Mesothelial cell of epicardium (in vitro differentiated cells): ENCODE data around the gene CTU1. TPM values are rescaled to one million over a fixed set of nuclear protein-coding genes. Genes with fewer than 3 reads are reported as not detected.

Experiments
- DNase-seq, 2 experiments: peaks; one replicate each; pipeline ENCODE4 v3.0.0; 2021; ENCODE audit warnings: low spot score in 2 of 2; ENCODE audit not compliant: unreplicated experiment in 2 of 2
- H3K27ac Mint-ChIP-seq: 2 replicates; pipeline ENCODE4 v1.8.0; 2021; ENCODE audit warnings: mixed read lengths
- H3K27me3 Mint-ChIP-seq: 2 replicates; pipeline ENCODE4 v1.8.0; 2021; ENCODE audit warnings: low read depth, mixed read lengths
- H3K36me3 Mint-ChIP-seq: 2 replicates; pipeline ENCODE4 v1.8.0; 2021; ENCODE audit warnings: mixed read lengths
- H3K4me1 Mint-ChIP-seq: 2 replicates; pipeline ENCODE4 v1.8.0; 2021; ENCODE audit warnings: mixed read lengths
- H3K4me3 Mint-ChIP-seq: 2 replicates; pipeline ENCODE4 v1.8.0; 2021; ENCODE audit warnings: mild to moderate bottlenecking, moderate library complexity, mixed read lengths
- H3K9me3 Mint-ChIP-seq: 2 replicates; pipeline ENCODE4 v1.8.0; 2021; ENCODE audit warnings: mixed read lengths
- CTCF ChIP-seq: fragments of 200-600 bp; sonication (generic); IDR thresholded peaks from one replicate; pipeline ENCODE4 v1.5.0; 2021; ENCODE audit warnings: antibody characterized with exemption; ENCODE audit not compliant: unreplicated experiment
- total RNA-seq: library from RNA; stranded (reverse); gene quantifications from 3 replicates; pipeline ENCODE4 v1.2.1, GENCODE V29; 2021

The CTU1 gene
- total RNA-seq, 1 donor from 2014 or later: 7.7 TPM

- H3K4me1 Mint-ChIP-seq: no peaks in the 10 kb centered on the region
- no peak overlapping the region for H3K27ac Mint-ChIP-seq
- no peak for DNase-seq
- H3K27me3 Mint-ChIP-seq: peaks cover 35% of the 10 kb centered on the region
- no peaks in the 10 kb centered on the region for H3K36me3 Mint-ChIP-seq
- no peak for TF ChIP-seq CTCF
- H3K9me3 Mint-ChIP-seq: no peaks in the 10 kb centered on the region
- no peak overlapping the region for H3K4me3 Mint-ChIP-seq
Measured at GRCh38 chr19:51079481-51080110, 28.6 kb downstream of the CTU1 start.

DNA sequence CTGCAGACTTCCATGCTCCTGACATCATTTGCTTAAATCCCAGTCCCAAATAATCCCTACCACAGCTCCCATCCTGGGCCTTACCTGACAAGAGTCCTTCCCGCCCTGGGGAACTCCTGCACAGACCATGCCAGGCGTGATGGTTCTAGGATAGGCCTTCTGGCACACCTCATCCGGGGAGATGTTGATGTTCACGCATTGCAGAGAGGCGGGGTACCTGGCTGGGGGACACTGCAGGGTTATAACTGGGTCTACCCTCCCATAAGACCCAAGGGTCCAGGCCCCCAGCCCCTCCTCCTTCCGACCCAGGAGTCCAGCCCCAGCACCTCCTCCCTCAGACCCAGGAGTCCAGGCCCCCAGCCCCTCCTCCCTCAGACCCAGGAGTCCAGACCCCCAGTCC, 29.5 kb downstream of the CTU1 start:
- no peak for DNase-seq
- peaks cover 29% of the 10 kb centered on the region for H3K27me3 Mint-ChIP-seq
- no peak overlapping the region for H3K4me3 Mint-ChIP-seq
- no peaks in the 10 kb centered on the region for H3K36me3 Mint-ChIP-seq
- H3K4me1 Mint-ChIP-seq: no peaks in the 10 kb centered on the region
- no peak overlapping the region for H3K27ac Mint-ChIP-seq
- TF ChIP-seq CTCF: no peak
- H3K9me3 Mint-ChIP-seq: peaks cover 8% of the 10 kb centered on the region

DNA sequence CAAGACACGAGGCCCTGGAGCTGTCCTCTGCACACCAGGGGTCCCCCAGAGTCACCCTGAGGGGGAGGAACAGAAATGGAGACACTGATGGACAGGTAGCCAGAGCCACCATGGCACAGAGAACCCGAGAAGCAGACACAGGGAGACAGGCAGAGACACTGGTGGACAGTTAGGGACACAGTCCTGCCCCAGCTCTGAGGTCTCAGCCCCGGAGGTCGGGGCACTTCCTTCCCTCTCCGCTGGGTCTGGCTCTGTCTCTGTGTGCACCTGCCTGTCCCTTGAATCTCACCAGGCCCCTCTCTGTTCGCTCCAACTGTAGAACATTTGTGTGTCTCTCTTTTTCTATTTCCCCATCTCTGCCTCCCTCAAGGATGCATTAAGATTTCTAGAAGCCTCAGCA, 30.1 kb downstream of the CTU1 start:
- Mint-ChIP-seq H3K36me3 (no peaks in the 10 kb centered on the region), H3K27me3 (peaks cover 23% of the 10 kb centered on the region), H3K27ac (no peak overlapping the region)

GRCh38 chr19:51076631-51077213, 31.5 kb downstream of the CTU1 start:
- H3K27me3 Mint-ChIP-seq: peaks cover 10% of the 10 kb centered on the region
- H3K4me3 Mint-ChIP-seq: no peak overlapping the region
- DNase-seq: no peak
- no peaks in the 10 kb centered on the region for H3K36me3 Mint-ChIP-seq
- no peak overlapping the region for H3K27ac Mint-ChIP-seq
- no peaks in the 10 kb centered on the region for H3K4me1 Mint-ChIP-seq
- peaks cover 16% of the 10 kb centered on the region for H3K9me3 Mint-ChIP-seq
- no peak for TF ChIP-seq CTCF

More for the DNA sequence above, 30.1 kb downstream of the CTU1 start:
- Mint-ChIP-seq H3K4me1 (no peaks in the 10 kb centered on the region), H3K9me3 (peaks cover 14% of the 10 kb centered on the region), H3K4me3 (no peak overlapping the region)
- no peak for DNase-seq
- TF ChIP-seq CTCF: no peak

DNA sequence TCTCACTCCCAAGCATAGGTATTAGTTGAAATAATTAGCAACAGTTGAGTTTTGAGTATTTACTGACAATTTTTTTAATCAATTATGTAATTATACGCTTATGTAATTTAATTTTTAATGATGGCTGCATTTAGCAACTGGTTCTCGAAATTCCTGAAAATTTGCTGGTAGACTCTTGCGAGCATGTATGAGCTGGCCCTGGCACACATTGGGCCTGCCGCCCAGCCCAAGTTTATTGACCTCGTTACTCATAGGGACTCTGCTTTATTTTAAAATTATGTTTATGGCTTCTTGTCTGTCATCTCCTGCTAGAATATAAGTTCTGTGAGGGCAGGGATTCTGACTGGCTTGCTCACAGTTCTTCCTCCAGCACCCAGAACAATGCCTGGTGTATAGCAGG, 32.2 kb downstream of the CTU1 start:
- H3K9me3 Mint-ChIP-seq: peaks cover 16% of the 10 kb centered on the region
- peak in 1 of 2 experiments; percentile 1 for DNase-seq
- H3K4me3 Mint-ChIP-seq: no peak overlapping the region
- H3K27me3 Mint-ChIP-seq: peaks cover 8% of the 10 kb centered on the region
- no peaks in the 10 kb centered on the region for H3K36me3 Mint-ChIP-seq
- no peaks in the 10 kb centered on the region for H3K4me1 Mint-ChIP-seq
- no peak overlapping the region for H3K27ac Mint-ChIP-seq
- no peak for TF ChIP-seq CTCF
